SK-N-SH (cell line): ENCODE results near the gene APH1B. TPM values are rescaled to one million over a fixed set of nuclear protein-coding genes. Genes with fewer than 3 reads are reported as not detected.
A peak's percentile ranks its signal among the peaks of the same experiment; 100 is the strongest.

ENCODE experiments used
- CTCF ChIA-PET: fragments of 300-600, 350-600 bp; formaldehyde crosslinking; extraction: SDS; loops from one replicate; lab custom pipeline; 2021; lab: Yijun Ruan, JAX
- POLR2A ChIA-PET: fragments of 350-600 bp; sonication (Branson Sonifier 250); formaldehyde crosslinking; extraction: SDS; loops from one replicate; lab custom pipeline; 2020; ENCODE audit warnings: antibody characterized with exemption, inconsistent platforms; lab: Yijun Ruan, JAX
- DNase-seq: peaks from one replicate; pipeline ENCODE4 v3.0.0; 2012
- H2AFZ ChIP-seq: fragments of 200-600 bp; sonication (generic); 2 replicates; pipeline ENCODE4 v1.8.1; 2016; ENCODE audit warnings: antibody characterized with exemption, mild to moderate bottlenecking, low read depth
- H3F3A ChIP-seq: fragments of 200-600 bp; sonication (generic); replicated peaks from 2 replicates; pipeline ENCODE3; 2016; ENCODE audit warnings: antibody characterized with exemption, mild to moderate bottlenecking; ENCODE audit not compliant: insufficient read depth
- H3K27ac ChIP-seq, 2 experiments: fragments of 200-500 bp in 1 of 2; fragments of 200-600 bp in 1 of 2; sonication (Bioruptor generic) in 1 of 2; sonication (generic), shearing (Covaris generic) in 1 of 2; 2 replicates each; pipeline versions ENCODE4 v1.5.1 to v1.6.1; 2014 to 2016; ENCODE audit warnings: low read depth in 2 of 2, inconsistent platforms in 1 of 2, low read length in 1 of 2, mild to moderate bottlenecking in 1 of 2, mixed read lengths in 1 of 2
- H3K27me3 ChIP-seq: fragments of 200-600 bp; sonication (generic), shearing (Covaris generic); 2 replicates; pipeline ENCODE4 v1.6.1; 2016; ENCODE audit warnings: mixed run types; ENCODE audit not compliant: insufficient read depth
- H3K36me3 ChIP-seq, 2 experiments: fragments of 200-500 bp in 1 of 2; fragments of 200-600 bp in 1 of 2; sonication (Bioruptor generic) in 1 of 2; sonication (generic) in 1 of 2; replicated peaks in 1 of 2; 2 replicates each; pipeline versions ENCODE3 to v1.5.1; 2014 to 2016; ENCODE audit warnings: low read length in 1 of 2, mild to moderate bottlenecking in 1 of 2; ENCODE audit not compliant: insufficient read depth in 2 of 2, control insufficient read depth in 1 of 2
- H3K4me1 ChIP-seq, 2 experiments: fragments of 200-500 bp in 1 of 2; fragments of 200-600 bp in 1 of 2; sonication (Bioruptor generic) in 1 of 2; sonication (generic), shearing (Covaris generic) in 1 of 2; 2 replicates each; pipeline versions ENCODE4 v1.5.1 to v1.6.1; 2014 to 2016; ENCODE audit warnings: low read depth in 1 of 2, low read length in 1 of 2, mixed run types in 1 of 2; ENCODE audit not compliant: insufficient read depth in 2 of 2, control insufficient read depth in 1 of 2
- H3K4me2 ChIP-seq: fragments of 200-600 bp; sonication (generic), shearing (Covaris generic); 2 replicates; pipeline ENCODE4 v1.6.1; 2017; ENCODE audit warnings: mixed run types
- H3K4me3 ChIP-seq, 2 experiments: fragments of 200-500 bp in 1 of 2; fragments of 200-600 bp in 1 of 2; sonication (Bioruptor generic) in 1 of 2; sonication (generic), shearing (Covaris generic) in 1 of 2; 2 replicates each; pipeline versions ENCODE4 v1.5.1 to v1.8.1; 2014 to 2016; ENCODE audit warnings: low read depth in 2 of 2, inconsistent platforms in 1 of 2, low read length in 1 of 2, mild to moderate bottlenecking in 1 of 2, mixed read lengths in 1 of 2, moderate library complexity in 1 of 2
- H3K79me2 ChIP-seq: fragments of 200-600 bp; sonication (generic); 2 replicates; pipeline ENCODE4 v1.8.1; 2017; ENCODE audit warnings: mild to moderate bottlenecking; ENCODE audit not compliant: insufficient read depth
- H3K9ac ChIP-seq: fragments of 200-600 bp; sonication (generic); 2 replicates; pipeline ENCODE4 v1.6.1; 2017; ENCODE audit warnings: mixed run types
- H3K9me2 ChIP-seq: fragments of 200-600 bp; sonication (generic); 2 replicates; pipeline ENCODE4 v1.6.1; 2017; ENCODE audit warnings: mixed run types
- H3K9me3 ChIP-seq: fragments of 200-600 bp; sonication (generic); 2 replicates; pipeline ENCODE4 v1.6.1; 2017; ENCODE audit warnings: mixed run types, mild to moderate bottlenecking, moderate library complexity
- H4K20me1 ChIP-seq: fragments of 200-600 bp; sonication (generic); 2 replicates; pipeline ENCODE4 v1.6.1; 2017; ENCODE audit warnings: mild to moderate bottlenecking, mixed run types; ENCODE audit not compliant: insufficient read depth
- CHD2 ChIP-seq: fragments of 150-350 bp; IDR thresholded peaks from 2 replicates; pipeline ENCODE4 v1.6.1; 2018; ENCODE audit warnings: low read length; ENCODE audit not compliant: partially characterized antibody
- CTCF ChIP-seq: fragments of 200-600 bp; sonication (generic); IDR thresholded peaks from 2 replicates; pipeline ENCODE4 v1.6.1; 2017; ENCODE audit warnings: antibody characterized with exemption, mild to moderate bottlenecking, moderate library complexity
- EZH2phosphoT487 ChIP-seq: fragments of 200-600 bp; sonication (generic); IDR thresholded peaks from 2 replicates; pipeline ENCODE4 v1.6.1; 2017; ENCODE audit warnings: low read depth, mixed run types, mild to moderate bottlenecking, antibody characterized with exemption, moderate library complexity, borderline replicate concordance
- FOSL2 ChIP-seq: IDR thresholded peaks from 2 replicates; pipeline ENCODE4 v1.4.0; 2012; ENCODE audit warnings: low read depth, mild to moderate bottlenecking, moderate library complexity, borderline replicate concordance
- FOXJ3 ChIP-seq: sonication (generic); formaldehyde crosslinking; IDR thresholded peaks from 2 replicates; pipeline ENCODE4 v1.5.1; 2020; ENCODE audit warnings: mild to moderate bottlenecking, missing genetic modification reagents
- GABPA ChIP-seq: IDR thresholded peaks from 2 replicates; pipeline ENCODE4 v1.4.0; 2012; ENCODE audit warnings: low read depth, mild to moderate bottlenecking
- GATA2 ChIP-seq: sonication (generic); formaldehyde crosslinking; IDR thresholded peaks from 2 replicates; pipeline ENCODE4 v1.5.0; 2020; ENCODE audit warnings: mild to moderate bottlenecking, missing genetic modification reagents
- IRF3 ChIP-seq: fragments of 150-350 bp; IDR thresholded peaks from 2 replicates; pipeline ENCODE4 v1.6.1; 2016; ENCODE audit warnings: mild to moderate bottlenecking, low read depth, low read length
- MAX ChIP-seq: IDR thresholded peaks from 2 replicates; pipeline ENCODE4 v1.4.0; 2012; ENCODE audit warnings: low read depth
- NRF1 ChIP-seq: IDR thresholded peaks from 2 replicates; pipeline ENCODE4 v1.6.1; 2012; ENCODE audit warnings: low read depth, mild to moderate bottlenecking, low read length
- POLR2AphosphoS5 ChIP-seq: IDR thresholded peaks from 2 replicates; pipeline ENCODE4 v1.6.1; 2012; ENCODE audit warnings: low read depth, low read length
- TAF1 ChIP-seq: IDR thresholded peaks from 2 replicates; pipeline ENCODE4 v1.6.1; 2012; ENCODE audit warnings: low read depth, mild to moderate bottlenecking, low read length, moderate library complexity, borderline replicate concordance
- TEAD4 ChIP-seq: IDR thresholded peaks from 2 replicates; pipeline ENCODE4 v1.4.0; 2012; ENCODE audit warnings: mild to moderate bottlenecking, borderline replicate concordance; ENCODE audit not compliant: insufficient read depth
- WGBS: methylation state at CpG from one replicate; pipeline ENCODE4 v1.1.6; 2017; ENCODE audit warnings: low lambda C conversion rate; 5-methylcytosine and 5-hydroxymethylcytosine counted together
- polyA plus RNA-seq, 3 experiments: library from polyadenylated mRNA; depleted of rRNA; stranded (reverse); fragments of >200 nt; gene quantifications; 2 replicates each; pipeline ENCODE4 v1.2.3, GENCODE V29; 2012
- TF ChIP-seq, protein P1 (sequence below): IDR thresholded peaks from 2 replicates; pipeline ENCODE4 v1.6.1; 2012; ENCODE audit warnings: mild to moderate bottlenecking, low read depth, low read length, moderate library complexity
- TF ChIP-seq, protein P2 (sequence below): IDR thresholded peaks from 2 replicates; pipeline ENCODE4 v1.4.0; 2012; ENCODE audit warnings: low read depth, borderline replicate concordance

The APH1B gene
- polyA plus RNA-seq, 1 of the 3 experiments (the other 2 are of a cell fraction) = 7.6 TPM

- TF ChIP-seq IRF3 = no peak
- no peak for TF ChIP-seq CHD2
- peak; percentile 70; the same call in 1 of the 2 replicates for TF ChIP-seq FOSL2
- TF ChIP-seq POLR2AphosphoS5 = no peak
- TF ChIP-seq TAF1 = no peak
- TF ChIP-seq, protein P1, sequence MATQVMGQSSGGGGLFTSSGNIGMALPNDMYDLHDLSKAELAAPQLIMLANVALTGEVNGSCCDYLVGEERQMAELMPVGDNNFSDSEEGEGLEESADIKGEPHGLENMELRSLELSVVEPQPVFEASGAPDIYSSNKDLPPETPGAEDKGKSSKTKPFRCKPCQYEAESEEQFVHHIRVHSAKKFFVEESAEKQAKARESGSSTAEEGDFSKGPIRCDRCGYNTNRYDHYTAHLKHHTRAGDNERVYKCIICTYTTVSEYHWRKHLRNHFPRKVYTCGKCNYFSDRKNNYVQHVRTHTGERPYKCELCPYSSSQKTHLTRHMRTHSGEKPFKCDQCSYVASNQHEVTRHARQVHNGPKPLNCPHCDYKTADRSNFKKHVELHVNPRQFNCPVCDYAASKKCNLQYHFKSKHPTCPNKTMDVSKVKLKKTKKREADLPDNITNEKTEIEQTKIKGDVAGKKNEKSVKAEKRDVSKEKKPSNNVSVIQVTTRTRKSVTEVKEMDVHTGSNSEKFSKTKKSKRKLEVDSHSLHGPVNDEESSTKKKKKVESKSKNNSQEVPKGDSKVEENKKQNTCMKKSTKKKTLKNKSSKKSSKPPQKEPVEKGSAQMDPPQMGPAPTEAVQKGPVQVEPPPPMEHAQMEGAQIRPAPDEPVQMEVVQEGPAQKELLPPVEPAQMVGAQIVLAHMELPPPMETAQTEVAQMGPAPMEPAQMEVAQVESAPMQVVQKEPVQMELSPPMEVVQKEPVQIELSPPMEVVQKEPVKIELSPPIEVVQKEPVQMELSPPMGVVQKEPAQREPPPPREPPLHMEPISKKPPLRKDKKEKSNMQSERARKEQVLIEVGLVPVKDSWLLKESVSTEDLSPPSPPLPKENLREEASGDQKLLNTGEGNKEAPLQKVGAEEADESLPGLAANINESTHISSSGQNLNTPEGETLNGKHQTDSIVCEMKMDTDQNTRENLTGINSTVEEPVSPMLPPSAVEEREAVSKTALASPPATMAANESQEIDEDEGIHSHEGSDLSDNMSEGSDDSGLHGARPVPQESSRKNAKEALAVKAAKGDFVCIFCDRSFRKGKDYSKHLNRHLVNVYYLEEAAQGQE = no peak
Observed at GRCh38 chr15:63256433-63257274, 20.8 kb upstream of the APH1B start (continued).

GRCh38 chr15:63258658-63259057 is 18.7 kb upstream of the APH1B start:
- no peak overlapping the region for H3K4me2 ChIP-seq
- POLR2A ChIA-PET = no interaction called here
- peaks cover 9 to 42% of the 10 kb centered on the region in 2 experiments for H3K36me3 ChIP-seq
- peaks cover 2 to 19% of the 10 kb centered on the region in 2 experiments; a peak in 3 of 4 replicates for H3K4me1 ChIP-seq
- DNase-seq = no peak
- H2AFZ ChIP-seq = no peak overlapping the region
- peaks cover 3% of the 10 kb centered on the region; the same call in 1 of the 2 replicates for H3K79me2 ChIP-seq
- no peak overlapping the region for H3K4me3 ChIP-seq
- TF ChIP-seq TEAD4 (no peak), EZH2phosphoT487 (no peak), GABPA (no peak), NRF1 (no peak), CTCF (no peak), GATA2 (CRISPR knock-in tag) (no peak), FOXJ3 (CRISPR knock-in tag) (no peak), MAX (no peak)
- TF ChIP-seq, protein P2, sequence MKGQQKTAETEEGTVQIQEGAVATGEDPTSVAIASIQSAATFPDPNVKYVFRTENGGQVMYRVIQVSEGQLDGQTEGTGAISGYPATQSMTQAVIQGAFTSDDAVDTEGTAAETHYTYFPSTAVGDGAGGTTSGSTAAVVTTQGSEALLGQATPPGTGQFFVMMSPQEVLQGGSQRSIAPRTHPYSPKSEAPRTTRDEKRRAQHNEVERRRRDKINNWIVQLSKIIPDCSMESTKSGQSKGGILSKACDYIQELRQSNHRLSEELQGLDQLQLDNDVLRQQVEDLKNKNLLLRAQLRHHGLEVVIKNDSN = no peak
- H3K27me3 ChIP-seq = no peaks in the 10 kb centered on the region
- H3K9me3 ChIP-seq = no peaks in the 10 kb centered on the region
- WGBS = 95% methylated on average over 2 of the region's 2 CpGs
- no peaks in the 10 kb centered on the region for H4K20me1 ChIP-seq
- no peak overlapping the region for H3K9ac ChIP-seq
- no peaks in the 10 kb centered on the region for H3K9me2 ChIP-seq
- H3F3A ChIP-seq = peaks cover 12% of the 10 kb centered on the region
- CTCF ChIA-PET = no interaction called here
- no peak overlapping the region for H3K27ac ChIP-seq
